ENCODE data around the gene MYPOP.

- no peak for TF ChIP-seq EP300 (IDR thresholded peaks at IDR 0.05; ENCODE audit: borderline replicate concordance in 1 of 2, control insufficient read depth in 1 of 2, low read depth in 2 of 2, low read length in 2 of 2)
- TF ChIP-seq SUZ12 (IDR thresholded peaks at IDR 0.05; ENCODE audit: unreplicated experiment), result no peak
- no peak for TF ChIP-seq SRF (IDR thresholded peaks at IDR 0.05; ENCODE audit: low read depth in 2 of 2, low read length in 2 of 2)
- TF ChIP-seq CTCF (IDR thresholded peaks at IDR 0.05 in 2 of 3, conservative IDR thresholded peaks at IDR 0.05 in 1 of 3; ENCODE audit: control insufficient read depth in 2 of 3, extremely low read depth in 1 of 3, insufficient read depth in 1 of 3, low read depth in 3 of 3, low read length in 3 of 3), result no peak
- TF ChIP-seq USF1 (IDR thresholded peaks at IDR 0.05; ENCODE audit: borderline replicate concordance, extremely low read length, insufficient read depth, low read depth, low read length), result no peak
- TF ChIP-seq SIN3A (IDR thresholded peaks at IDR 0.05; ENCODE audit: low read depth, low read length), result no peak
- no peak for TF ChIP-seq ESRRA (IDR thresholded peaks at IDR 0.05; ENCODE audit: low read length)
- TF ChIP-seq ELK1 (IDR thresholded peaks at IDR 0.05; ENCODE audit: low read depth, low read length), result no peak
- no peak for TF ChIP-seq REST (IDR thresholded peaks at IDR 0.05; ENCODE audit: low read depth, low read length)
- TF ChIP-seq BCLAF1 (IDR thresholded peaks at IDR 0.05), result no peak
- no peak for TF ChIP-seq FOS (IDR thresholded peaks at IDR 0.05; ENCODE audit: borderline replicate concordance, extremely low read depth, insufficient read length)
- TF ChIP-seq SIX5 (IDR thresholded peaks at IDR 0.05; ENCODE audit: low read depth, low read length, severe bottlenecking), result no peak
- TF ChIP-seq TCF12 (IDR thresholded peaks at IDR 0.05; ENCODE audit: low read depth, low read length), result no peak
Measured at GRCh38 chr19:45842198-45842597, 60.2 kb downstream of the MYPOP start.

All from GM12878 (cell line).